Upper lobe of left lung (tissue), 4 donors: Measurements from ENCODE around the gene XXYLT1.

Experiments used
- CTCF ChIP-seq, 6 experiments: fragments of 450-650 bp in 4 of 6; fragments of 200-600 bp in 2 of 6; sonication (generic) in 2 of 6; IDR thresholded peaks; one replicate each; pipeline ENCODE4 v1.5.1; 2016 to 2019; ENCODE audit warnings: antibody characterized with exemption in 6 of 6
- POLR2AphosphoS5 ChIP-seq, 2 donors: sonication (generic); formaldehyde crosslinking; IDR thresholded peaks; one replicate each; pipeline ENCODE4 v1.5.1; 2017; ENCODE audit warnings: antibody characterized with exemption in 2 of 2

DNA sequence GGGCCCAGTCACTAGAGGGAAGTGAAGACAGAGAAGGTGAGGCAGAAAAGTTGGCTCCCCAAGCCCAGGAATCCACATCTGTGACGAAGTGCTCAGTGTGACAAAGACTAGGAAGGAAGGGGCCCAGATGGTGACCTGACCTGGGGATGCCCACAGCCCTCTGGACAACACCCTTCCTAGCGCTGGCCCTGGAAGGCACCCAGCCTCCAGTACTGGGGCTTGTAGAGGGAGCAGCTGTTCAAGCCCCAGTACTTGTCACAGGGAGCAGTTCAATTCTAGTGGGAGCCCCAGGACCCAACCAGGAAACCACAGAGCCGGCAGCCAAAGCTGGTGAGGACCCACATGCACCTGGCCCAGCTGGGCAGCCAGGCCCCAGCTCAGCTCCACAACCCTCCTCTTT is 190.8 kb downstream of the XXYLT1 start:
- TF ChIP-seq CTCF (IDR thresholded peaks at IDR 0.05), result no peak
- TF ChIP-seq POLR2AphosphoS5 (IDR thresholded peaks at IDR 0.05), result no peak
